Measurements from ENCODE around the gene FAM107B.

- TF ChIP-seq EZH2phosphoT487 (IDR thresholded peaks at IDR 0.05; ENCODE audit: insufficient read depth, low read depth) (no peak), EZH2 (IDR thresholded peaks at IDR 0.05; ENCODE audit: insufficient read depth, poor library complexity, severe bottlenecking) (no peak)
Measured at GRCh38 chr10:14820010-14820774, 45.5 kb upstream of the FAM107B start.

Data from GM23248 (cell line).